22Rv1 (cell line): ENCODE data around the gene SMAD3.

ENCODE experiments used
- ZFX ChIP-seq: fragments of 450-650 bp; IDR thresholded peaks from 2 replicates; pipeline ENCODE4 v1.6.1; 2017; ENCODE audit warnings: antibody characterized with exemption, borderline replicate concordance
- TF ChIP-seq, protein P1 (sequence below): fragments of 450-650 bp; IDR thresholded peaks from 2 replicates; pipeline ENCODE4 v1.5.1; 2017; ENCODE audit warnings: mild to moderate bottlenecking

DNA sequence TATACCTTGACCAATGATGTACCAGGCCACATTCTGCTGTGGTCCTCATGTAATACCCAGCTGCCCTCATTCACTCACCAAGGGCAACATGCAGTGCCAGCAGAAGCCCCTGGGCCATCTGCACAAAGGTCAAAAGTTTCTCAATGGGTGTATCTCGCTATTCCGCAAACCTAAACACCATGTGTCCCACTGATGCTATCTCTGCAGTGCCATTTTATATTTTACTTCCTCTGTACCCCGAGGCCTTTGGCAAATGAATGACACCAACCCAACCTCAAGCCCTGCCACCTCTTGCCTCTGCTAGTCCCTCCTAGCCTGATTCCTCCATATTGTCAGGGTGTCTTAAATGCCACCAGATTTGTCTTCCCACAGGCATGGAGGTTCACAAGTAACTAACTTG is 129.9 kb downstream of the SMAD3 start:
- TF ChIP-seq, protein P1, sequence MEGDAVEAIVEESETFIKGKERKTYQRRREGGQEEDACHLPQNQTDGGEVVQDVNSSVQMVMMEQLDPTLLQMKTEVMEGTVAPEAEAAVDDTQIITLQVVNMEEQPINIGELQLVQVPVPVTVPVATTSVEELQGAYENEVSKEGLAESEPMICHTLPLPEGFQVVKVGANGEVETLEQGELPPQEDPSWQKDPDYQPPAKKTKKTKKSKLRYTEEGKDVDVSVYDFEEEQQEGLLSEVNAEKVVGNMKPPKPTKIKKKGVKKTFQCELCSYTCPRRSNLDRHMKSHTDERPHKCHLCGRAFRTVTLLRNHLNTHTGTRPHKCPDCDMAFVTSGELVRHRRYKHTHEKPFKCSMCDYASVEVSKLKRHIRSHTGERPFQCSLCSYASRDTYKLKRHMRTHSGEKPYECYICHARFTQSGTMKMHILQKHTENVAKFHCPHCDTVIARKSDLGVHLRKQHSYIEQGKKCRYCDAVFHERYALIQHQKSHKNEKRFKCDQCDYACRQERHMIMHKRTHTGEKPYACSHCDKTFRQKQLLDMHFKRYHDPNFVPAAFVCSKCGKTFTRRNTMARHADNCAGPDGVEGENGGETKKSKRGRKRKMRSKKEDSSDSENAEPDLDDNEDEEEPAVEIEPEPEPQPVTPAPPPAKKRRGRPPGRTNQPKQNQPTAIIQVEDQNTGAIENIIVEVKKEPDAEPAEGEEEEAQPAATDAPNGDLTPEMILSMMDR = no peak
- TF ChIP-seq ZFX = no peak
